Mucosa of descending colon (tissue), 3 donors: ENCODE results near the gene P3H1. TPM values are rescaled to one million over a fixed set of nuclear protein-coding genes. Genes with fewer than 3 reads are reported as not detected.

Source experiments
- ATAC-seq: fragments of 200-7000 bp; cut with Tn5 transposase; one replicate; pipeline ENCODE4 v1.9.1; 2020; ENCODE audit warnings: mild to moderate bottlenecking, moderate library complexity
- DNase-seq, 3 donors: peaks; one replicate each; pipeline ENCODE4 v3.0.0-alpha.2; 2020
- H3K36me3 ChIP-seq: fragments of 200-600 bp; one replicate; pipeline ENCODE4 v1.8.0; 2021; ENCODE audit warnings: low read depth, mild to moderate bottlenecking
- H3K4me1 ChIP-seq: fragments of 200-600 bp; one replicate; pipeline ENCODE4 v1.8.0; 2021; ENCODE audit warnings: low read depth, mild to moderate bottlenecking
- H3K4me3 ChIP-seq: fragments of 200-600 bp; one replicate; pipeline ENCODE4 v1.8.0; 2021; ENCODE audit warnings: mild to moderate bottlenecking
- H3K9me3 ChIP-seq: fragments of 200-600 bp; one replicate; pipeline ENCODE4 v1.8.0; 2021; ENCODE audit warnings: mild to moderate bottlenecking
- CTCF ChIP-seq: fragments of 200-600 bp; IDR thresholded peaks from one replicate; pipeline ENCODE4 v1.8.0; 2022; ENCODE audit warnings: antibody characterized with exemption, mild to moderate bottlenecking
- intact Hi-C, 2 donors: fragments of 100-400 bp; cut with DNase I in 1 of 2; cut with micrococcal nuclease in 1 of 2; formaldehyde crosslinking; loops; one replicate each; pipeline versions ENCODE4 v1.11.0 to v1.11.1; 2022; cut with DNase I, micrococcal nuclease
- total RNA-seq, 3 donors: library from RNA; stranded (reverse); fragmentation: NEBNext Ultra II Directional in 2 of 3; extraction: Animal tissue kit (Norgen Biotek cat#: 25700) in 2 of 3; gene quantifications; one replicate each; pipeline versions ENCODE4 v1.2.1 to v1.2.4, GENCODE V29; 2021 to 2023
- donor health status: DM: no; HTN: no; CAD: no; lungs with moderate emphysema.
- donor health status: DM: no; HTN: no; CAD: no.
- donor health status: DM: no; HTN: yes; CAD: no.

Gene P3H1
- total RNA-seq, 3 donors from 2014 or later = 8.0 to 20.0 (median 14.5) TPM

GRCh38 chr1:42806171-42806570, 39.3 kb upstream of the P3H1 start:
- H3K9me3 ChIP-seq = peaks cover 3% of the 10 kb centered on the region
- ATAC-seq (no peak), DNase-seq (no peak)
- intact Hi-C loops = no loop called here
- no peak overlapping the region for H3K4me3 ChIP-seq
- H3K4me1 ChIP-seq = no peaks in the 10 kb centered on the region
- no peaks in the 10 kb centered on the region for H3K36me3 ChIP-seq
- TF ChIP-seq CTCF = no peak

- intact Hi-C loops = no loop called here
- no peaks in the 10 kb centered on the region for H3K36me3 ChIP-seq
- H3K4me1 ChIP-seq = no peaks in the 10 kb centered on the region
- H3K4me3 ChIP-seq = no peak overlapping the region
- DNase-seq = no peak
- ATAC-seq = no peak
- peaks cover 3% of the 10 kb centered on the region for H3K9me3 ChIP-seq
- no peak for TF ChIP-seq CTCF
These were observed 35.1 kb upstream of the P3H1 start for GRCh38 chr1:42801832-42802473.

- ATAC-seq (no peak), DNase-seq (no peak)
- no peaks in the 10 kb centered on the region for H3K4me1 ChIP-seq
- no peaks in the 10 kb centered on the region for H3K36me3 ChIP-seq
- TF ChIP-seq CTCF = no peak
- no peaks in the 10 kb centered on the region for H3K9me3 ChIP-seq
- no peak overlapping the region for H3K4me3 ChIP-seq
- intact Hi-C loops = no loop called here
These were observed 31.2 kb upstream of the P3H1 start for GRCh38 chr1:42797979-42798378.

GRCh38 chr1:42797414-42797813, 30.6 kb upstream of the P3H1 start:
- DNase-seq = no peak
- no peak for ATAC-seq
- no peaks in the 10 kb centered on the region for H3K4me1 ChIP-seq
- TF ChIP-seq CTCF = no peak
- H3K36me3 ChIP-seq = no peaks in the 10 kb centered on the region
- no peak overlapping the region for H3K4me3 ChIP-seq
- intact Hi-C loops = no loop called here
- no peaks in the 10 kb centered on the region for H3K9me3 ChIP-seq

GRCh38 chr1:42793824-42794223, 27.0 kb upstream of the P3H1 start:
- no peaks in the 10 kb centered on the region for H3K9me3 ChIP-seq
- no peaks in the 10 kb centered on the region for H3K36me3 ChIP-seq
- H3K4me3 ChIP-seq = no peak overlapping the region
- H3K4me1 ChIP-seq = no peaks in the 10 kb centered on the region
- DNase-seq = no peak
- no peak for ATAC-seq
- intact Hi-C loops = no loop called here
- TF ChIP-seq CTCF = no peak

- peaks cover 3% of the 10 kb centered on the region for H3K4me1 ChIP-seq
- ATAC-seq (no peak), DNase-seq (no peak)
- no peaks in the 10 kb centered on the region for H3K9me3 ChIP-seq
- TF ChIP-seq CTCF = no peak
- no peak overlapping the region for H3K4me3 ChIP-seq
- intact Hi-C loops = no loop called here
- no peaks in the 10 kb centered on the region for H3K36me3 ChIP-seq
These were observed 21.2 kb upstream of the P3H1 start for GRCh38 chr1:42788021-42788420.
